Fibroblast of skin of abdomen (primary cell): ENCODE data around the gene CENPQ.

Source experiments
- DNase-seq: peaks from one replicate; pipeline ENCODE4 v3.0.0-alpha.2; 2013

Gene CENPQ

GRCh38 chr6:49506569-49507111 is 43.5 kb downstream of the CENPQ start:
- no peak for DNase-seq

GRCh38 chr6:49509342-49509741 is 46.2 kb downstream of the CENPQ start:
- DNase-seq = no peak

DNA sequence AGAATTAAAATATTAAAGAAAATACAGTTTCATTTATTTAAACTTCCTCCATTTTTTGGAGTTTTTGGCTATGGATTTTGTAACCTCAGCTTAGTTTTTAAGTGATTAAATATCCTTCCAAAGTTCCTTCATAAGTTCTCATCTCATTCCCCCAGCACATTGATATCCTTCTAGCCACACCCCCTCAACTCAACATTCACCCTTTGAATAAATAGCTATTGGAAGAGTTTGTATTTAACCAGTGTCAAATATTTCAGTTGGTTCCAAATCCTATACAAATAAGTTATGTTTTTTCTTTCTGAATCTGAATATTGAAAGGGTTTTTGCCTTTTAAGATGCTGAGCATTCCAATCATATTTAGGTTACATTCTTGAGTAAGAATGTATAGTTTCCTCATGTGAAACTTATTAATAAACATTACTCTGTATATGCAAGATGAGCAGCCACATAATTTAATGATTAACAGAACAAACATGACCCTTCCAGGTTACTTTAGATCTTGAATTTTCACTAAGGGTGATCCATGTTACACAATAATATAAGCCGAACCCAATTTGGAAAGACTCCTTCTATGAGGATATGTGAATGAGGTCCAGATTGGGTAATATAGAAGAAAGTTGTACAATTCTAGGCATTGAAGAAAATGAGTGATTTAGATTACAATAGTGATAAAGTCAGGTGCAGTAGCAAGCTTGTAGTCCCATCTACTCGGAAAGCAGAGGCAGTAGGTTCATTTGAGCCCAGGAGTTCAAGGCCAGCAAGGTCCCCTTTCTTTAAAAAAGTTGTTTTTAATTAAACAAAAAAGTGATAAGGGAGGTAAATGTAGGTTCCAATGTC is 50.2 kb downstream of the CENPQ start:
- DNase-seq = peak; percentile 52

GRCh38 chr6:49514571-49515484 is 51.7 kb downstream of the CENPQ start:
- DNase-seq = no peak

DNA sequence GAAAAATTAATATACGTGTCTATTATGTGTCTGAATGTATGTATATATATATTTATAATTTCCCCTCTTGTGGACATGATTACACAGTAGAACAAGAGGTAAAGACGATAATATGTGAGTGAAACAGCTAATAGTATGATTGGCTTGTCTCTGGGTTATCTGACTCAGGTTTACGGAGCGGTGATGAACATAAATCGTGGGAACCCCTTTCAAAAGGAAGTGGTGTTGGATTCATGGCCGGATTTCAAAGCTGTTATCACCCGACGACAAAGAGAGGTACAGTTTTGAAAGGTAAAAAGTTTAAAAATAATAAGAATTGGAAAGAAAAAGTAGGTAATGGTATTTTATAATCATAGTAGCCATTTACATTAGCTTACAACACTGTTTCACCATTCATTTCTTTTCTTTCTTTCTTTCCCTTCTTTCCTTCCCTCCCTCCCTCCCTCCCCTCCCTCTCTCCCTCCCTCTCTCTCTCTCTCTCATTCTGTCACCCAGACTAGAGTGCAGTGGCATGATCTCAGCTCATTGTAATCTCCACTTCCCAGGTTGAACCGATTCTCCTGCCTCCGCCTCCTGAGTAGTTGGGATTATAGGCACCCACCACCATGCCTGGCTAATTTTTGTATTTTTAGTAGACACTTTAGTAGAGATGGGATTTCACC is 52.4 kb downstream of the CENPQ start:
- no peak for DNase-seq

- no peak for DNase-seq
These were observed 53.0 kb downstream of the CENPQ start for GRCh38 chr6:49516147-49516505.

DNA sequence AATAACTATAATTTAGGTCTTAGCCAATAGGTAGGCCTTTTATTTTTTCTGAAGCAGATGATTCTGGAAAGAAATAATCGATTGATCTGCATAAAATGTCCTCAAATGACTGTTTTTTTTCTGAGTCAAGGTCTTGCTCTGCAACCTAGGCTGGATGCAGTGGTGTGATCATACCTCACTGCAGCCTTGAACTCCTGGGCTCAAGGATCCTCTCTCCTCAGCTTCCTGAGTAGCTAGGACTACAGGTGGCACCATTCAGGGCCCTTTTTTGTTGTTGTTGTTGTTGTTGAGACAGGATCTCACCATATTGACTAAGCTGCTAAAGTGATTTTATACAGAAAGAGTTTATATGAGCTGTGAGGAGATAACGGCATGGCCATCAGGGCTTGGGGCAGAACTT is 54.7 kb downstream of the CENPQ start:
- DNase-seq = no peak

DNA sequence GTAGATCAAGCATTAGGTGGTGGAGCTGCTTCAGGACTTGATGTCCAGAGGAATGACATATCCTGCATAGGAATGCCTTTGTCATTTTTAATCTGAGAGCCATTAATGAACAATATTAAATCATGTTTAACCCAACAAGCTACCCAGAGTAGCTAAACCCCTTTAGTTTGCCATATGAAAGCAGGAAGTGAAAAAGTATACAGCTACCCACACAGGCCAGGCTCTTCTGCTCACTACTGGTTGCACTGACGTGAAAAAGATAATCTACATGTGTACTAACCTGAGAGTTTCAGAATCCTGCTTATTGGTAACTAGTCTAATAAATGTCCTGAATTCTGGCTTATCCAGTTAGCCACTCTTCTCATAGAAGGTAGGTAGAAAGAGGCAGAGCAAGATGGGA is 56.5 kb downstream of the CENPQ start:
- DNase-seq = no peak

GRCh38 chr6:49522710-49523593 is 59.8 kb downstream of the CENPQ start:
- no peak for DNase-seq

- no peak for DNase-seq
These were observed 60.7 kb downstream of the CENPQ start for GRCh38 chr6:49523901-49524300.

DNA sequence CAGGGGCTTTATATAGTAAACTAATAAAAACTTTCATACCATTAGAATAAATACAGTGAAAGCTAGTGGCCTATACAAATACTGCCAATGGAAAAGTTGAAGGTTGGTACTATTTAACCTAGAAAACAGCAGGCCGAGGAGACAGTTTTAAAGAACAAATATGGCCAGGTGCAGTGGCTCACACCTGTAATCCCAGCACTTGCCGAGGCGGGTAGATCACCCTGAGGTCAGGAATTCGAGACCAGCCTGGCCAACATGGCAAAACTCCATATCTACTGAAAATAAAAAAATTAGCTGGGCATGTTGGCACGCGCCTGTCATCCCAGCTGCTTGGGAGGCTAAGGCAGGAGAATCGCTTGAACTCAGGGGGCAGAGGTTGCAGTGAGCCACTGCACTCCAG is 61.4 kb downstream of the CENPQ start:
- DNase-seq = no peak

- no peak for DNase-seq
These were observed 63.4 kb downstream of the CENPQ start for GRCh38 chr6:49526598-49526997.

DNA sequence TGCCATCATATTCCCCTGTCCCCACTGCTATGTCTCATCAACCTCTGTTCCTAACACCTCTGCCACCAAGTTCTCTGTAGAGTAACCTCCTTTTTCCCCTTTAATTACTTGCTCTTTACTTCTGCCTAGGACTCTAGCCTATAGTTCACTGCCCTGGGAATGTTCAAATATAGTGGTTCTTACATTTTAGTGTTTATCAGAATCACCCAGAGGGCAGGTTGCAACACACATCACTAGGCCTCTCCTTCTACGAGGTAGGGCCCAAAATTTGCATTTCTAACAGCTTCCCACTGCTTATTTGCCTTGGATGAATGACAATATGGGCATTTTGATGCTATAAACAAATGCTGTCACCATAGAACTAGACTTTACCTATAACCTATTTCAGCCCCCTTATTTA is 64.2 kb downstream of the CENPQ start:
- no peak for DNase-seq

- DNase-seq = no peak
These were observed 65.4 kb downstream of the CENPQ start for GRCh38 chr6:49528571-49528970.

DNA sequence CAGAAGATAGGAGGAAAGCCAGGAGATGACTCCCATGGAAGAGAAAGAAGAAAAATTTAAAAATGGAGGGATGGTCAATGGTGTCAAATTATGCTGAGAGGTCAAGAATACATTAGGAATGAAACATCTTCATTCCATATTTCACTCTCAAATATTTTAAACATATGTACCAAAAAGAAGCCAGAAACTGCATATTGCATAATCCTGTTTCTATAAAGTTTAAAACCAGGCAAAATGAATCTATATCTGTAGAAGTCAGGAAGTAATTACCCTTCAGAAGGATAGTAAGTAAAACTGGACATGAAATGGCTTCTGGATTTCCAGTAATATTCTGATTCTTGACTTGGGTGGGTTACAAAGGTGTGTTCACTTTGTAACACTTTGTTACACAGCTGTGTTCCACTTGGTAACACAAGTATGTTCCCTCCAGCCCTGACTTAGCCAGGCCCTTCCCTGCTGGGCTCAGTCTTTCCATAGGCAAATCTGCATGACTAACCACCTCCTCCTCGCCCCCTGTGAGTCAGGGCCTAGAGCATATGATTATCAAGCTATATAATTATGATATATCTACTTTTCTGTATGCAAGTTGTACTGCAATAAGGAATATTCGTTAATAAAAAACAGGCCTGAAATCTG is 67.1 kb downstream of the CENPQ start:
- DNase-seq = no peak

DNA sequence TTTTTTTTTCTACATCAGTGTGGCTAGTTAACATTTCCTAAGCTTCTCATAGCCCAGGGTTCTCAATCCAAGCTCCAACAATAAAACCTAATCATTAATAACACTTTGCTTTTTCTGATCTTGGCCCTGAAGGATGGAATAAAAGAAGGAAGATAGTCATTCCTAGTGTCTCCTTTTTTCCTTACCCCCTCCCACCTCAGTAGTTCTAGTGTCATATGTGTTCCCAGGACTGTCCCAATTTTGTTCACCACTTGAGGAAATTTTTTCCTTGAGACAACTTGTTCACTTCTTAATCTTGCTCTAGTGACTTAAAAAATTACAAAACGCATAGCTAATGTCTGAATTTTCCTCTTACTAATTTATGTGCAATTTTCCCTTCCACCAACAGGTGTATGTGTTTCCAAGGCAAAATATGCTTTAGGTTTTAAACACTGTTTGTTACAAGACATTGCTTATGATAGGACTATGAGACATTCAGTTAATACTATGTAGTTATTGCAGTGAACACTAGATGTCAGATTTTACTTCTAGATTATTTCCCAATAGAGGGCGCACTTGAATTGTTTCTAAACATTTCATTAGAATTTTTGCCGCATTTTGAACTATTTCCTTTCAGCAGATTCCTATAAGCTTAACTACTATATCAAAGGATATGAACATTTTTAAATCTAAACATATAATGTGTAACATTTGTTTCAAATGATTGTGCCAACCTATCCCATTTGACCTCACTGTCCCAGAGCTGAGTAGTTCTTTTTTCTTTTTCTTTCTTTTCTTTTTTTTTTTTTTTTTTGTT is 68.8 kb downstream of the CENPQ start:
- DNase-seq = peak; percentile 59

DNA sequence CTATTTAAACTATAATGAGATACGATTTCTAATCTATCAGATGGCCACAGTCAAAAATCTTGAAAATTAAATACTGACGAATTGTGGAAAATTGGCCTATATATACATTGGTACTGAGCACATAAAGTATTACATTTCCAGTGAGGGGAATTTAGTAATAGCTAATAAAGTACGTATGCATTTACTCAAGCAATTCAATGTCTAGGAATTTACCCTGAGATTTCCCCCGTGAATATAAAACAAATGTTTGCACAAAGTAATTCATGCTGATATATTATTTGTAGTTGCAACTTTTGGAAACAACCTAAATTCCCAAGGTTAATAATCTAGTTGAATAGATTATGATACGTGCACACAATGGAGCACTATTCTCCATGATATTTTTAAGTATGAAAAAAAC is 72.6 kb downstream of the CENPQ start:
- no peak for DNase-seq

- DNase-seq = no peak
These were observed 75.9 kb downstream of the CENPQ start for GRCh38 chr6:49539102-49539501.

GRCh38 chr6:49540614-49541013 is 77.4 kb downstream of the CENPQ start:
- DNase-seq = no peak

- DNase-seq = peak; percentile 84
These were observed 78.1 kb downstream of the CENPQ start for GRCh38 chr6:49541210-49541724.
